CD4-positive, alpha-beta T cell treated with Interleukin-17A for 1 hour (primary cell): Measurements from ENCODE around the gene IL16.

Source experiments
- DNase-seq: peaks from one replicate; pipeline ENCODE4 v3.0.0-alpha.2; 2020

The IL16 gene

DNA sequence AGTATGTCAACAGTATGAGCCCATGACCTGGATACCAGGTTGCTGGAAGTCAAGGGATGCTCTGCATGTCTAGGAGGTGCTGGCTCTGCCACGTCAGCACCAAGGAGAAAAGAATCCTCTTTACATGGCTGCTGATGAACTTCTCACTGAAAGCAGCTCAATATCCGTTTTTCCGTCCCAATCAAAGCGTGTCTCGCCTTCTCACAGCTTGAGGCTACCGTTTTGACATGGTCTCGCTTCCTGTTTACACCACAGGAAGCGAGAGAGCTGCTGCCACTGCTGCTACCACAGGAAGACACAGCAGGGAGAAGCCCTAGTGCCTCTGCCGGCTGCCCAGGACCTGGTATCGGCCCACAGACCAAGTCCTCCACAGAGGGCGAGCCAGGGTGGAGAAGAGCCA lies 100.0 kb downstream of the IL16 start:
- DNase-seq = peak; percentile 84

DNA sequence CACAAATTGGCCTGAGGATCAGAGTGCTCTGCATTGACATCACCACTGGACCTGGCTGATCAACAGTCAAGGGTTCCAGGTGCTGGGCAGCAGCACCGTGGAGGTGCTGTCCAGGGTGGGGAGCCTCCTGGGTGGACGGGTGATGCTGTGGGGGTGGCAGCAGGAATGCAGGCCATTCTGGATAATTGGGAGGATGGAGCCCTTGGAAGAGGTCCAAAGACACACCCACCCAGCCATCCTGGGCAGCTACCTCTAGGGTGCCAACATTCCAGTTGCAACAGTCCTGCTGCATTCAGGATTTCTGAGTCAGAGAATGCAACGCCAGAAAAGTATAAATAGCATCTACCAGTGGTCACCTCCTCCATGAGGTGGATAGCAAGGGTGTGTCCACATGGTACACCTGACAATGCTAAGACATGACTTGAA lies 100.5 kb downstream of the IL16 start:
- no peak for DNase-seq

DNA sequence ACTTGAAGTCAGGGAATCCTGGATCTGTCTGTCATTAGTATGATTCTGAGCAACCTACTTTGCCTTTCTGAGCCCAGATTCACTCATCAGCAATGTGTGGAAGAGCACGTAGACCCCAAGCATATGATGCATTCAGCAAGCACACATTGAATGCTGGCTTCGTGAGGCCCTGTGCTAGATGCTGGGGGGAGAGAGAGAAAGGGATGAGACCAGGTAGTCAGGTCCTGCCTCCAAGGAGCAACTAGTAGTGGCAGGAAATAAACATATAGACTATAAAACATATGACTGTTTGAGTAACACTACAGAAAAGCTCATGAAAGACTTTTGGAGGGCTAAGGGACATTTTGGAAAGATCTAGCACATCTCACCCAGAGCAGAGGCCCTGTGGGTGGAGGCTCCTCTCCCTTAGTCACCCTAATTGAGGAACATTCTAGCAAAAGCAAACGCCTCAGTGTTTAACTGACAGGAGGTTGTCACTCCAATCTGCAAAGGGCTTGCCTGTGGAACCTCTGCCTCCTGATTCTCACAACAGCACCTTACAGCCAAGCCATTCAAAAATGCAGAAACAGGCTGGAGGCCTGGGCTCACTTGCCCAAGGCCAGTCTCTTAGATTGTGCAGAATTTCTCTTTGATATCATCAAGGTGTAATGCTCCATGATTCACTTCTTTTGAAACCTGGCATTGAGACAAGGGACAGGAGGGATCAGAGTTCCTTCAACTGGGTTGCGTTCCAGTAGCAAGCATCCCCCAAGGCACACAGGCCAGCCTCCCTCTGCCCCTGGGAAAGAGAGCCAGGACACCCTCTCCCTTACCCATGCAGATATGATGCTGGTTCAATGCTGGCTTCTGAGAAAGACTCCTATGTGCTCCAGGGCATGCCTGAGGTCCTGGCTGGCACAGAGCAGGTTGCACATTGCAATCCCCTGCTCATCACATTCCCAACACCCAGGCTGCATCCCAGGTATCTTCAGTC lies 101.2 kb downstream of the IL16 start:
- DNase-seq = no peak

DNA sequence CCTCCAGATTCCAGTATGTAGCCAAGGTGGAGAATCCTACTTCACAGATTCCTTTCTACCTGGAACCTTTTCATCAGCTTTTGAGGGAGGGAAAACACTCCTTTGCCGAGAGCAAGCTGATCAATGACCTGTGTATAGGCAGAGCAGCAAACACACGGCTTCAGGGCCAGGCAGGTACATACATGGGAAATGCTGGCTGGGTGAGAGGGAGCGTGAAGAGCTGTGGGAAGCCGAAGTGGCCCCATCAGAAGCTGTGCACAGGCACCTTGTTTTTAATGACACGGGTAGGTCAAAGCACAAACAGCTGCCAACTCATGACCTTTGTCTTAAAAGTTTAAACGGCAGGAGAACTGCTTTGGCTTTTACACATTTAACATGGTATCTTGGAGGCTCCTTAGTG lies 101.9 kb downstream of the IL16 start:
- no peak for DNase-seq

DNA sequence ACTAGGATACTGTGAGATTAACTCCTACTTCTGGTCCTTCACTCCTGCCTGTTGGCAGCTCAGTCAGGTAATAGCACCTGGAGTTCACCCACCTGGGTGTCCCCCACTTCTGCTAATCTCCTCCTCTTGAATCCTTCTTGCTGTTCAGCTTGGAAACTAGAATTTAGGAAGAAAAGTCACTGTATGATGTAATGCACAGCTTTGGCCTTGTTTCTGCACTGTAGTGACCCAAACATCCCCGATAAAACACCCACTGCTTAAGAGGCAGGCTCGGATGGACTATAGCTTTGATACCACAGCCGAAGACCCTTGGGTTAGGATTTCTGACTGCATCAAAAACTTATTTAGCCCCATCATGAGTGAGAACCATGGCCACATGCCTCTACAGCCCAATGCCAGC lies 102.5 kb downstream of the IL16 start:
- no peak for DNase-seq

DNA sequence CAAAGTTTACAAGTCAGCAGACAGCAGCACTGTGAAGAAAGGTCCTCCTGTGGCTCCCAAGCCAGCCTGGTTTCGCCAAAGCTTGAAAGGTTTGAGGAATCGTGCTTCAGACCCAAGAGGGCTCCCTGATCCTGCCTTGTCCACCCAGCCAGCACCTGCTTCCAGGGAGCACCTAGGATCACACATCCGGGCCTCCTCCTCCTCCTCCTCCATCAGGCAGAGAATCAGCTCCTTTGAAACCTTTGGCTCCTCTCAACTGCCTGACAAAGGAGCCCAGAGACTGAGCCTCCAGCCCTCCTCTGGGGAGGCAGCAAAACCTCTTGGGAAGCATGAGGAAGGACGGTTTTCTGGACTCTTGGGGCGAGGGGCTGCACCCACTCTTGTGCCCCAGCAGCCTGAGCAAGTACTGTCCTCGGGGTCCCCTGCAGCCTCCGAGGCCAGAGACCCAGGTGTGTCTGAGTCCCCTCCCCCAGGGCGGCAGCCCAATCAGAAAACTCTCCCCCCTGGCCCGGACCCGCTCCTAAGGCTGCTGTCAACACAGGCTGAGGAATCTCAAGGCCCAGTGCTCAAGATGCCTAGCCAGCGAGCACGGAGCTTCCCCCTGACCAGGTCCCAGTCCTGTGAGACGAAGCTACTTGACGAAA lies 103.1 kb downstream of the IL16 start:
- no peak for DNase-seq

DNA sequence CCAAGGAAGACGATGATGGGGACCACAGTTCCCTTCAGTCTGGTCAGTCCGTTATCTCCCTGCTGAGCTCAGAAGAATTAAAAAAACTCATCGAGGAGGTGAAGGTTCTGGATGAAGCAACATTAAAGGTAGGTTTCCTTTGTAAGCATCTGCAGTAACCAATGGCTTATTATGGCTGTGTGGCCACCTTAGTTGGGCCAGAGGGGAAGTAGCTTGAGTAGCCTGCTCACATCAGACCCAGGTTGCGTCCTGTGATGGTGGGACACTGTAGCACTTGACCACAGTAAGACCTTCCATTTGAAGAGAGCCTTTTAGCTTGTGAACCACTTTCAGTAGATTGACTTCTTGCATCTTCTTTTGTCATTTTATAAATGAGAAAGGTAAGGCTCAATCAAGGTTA lies 104.7 kb downstream of the IL16 start:
- DNase-seq = no peak

DNA sequence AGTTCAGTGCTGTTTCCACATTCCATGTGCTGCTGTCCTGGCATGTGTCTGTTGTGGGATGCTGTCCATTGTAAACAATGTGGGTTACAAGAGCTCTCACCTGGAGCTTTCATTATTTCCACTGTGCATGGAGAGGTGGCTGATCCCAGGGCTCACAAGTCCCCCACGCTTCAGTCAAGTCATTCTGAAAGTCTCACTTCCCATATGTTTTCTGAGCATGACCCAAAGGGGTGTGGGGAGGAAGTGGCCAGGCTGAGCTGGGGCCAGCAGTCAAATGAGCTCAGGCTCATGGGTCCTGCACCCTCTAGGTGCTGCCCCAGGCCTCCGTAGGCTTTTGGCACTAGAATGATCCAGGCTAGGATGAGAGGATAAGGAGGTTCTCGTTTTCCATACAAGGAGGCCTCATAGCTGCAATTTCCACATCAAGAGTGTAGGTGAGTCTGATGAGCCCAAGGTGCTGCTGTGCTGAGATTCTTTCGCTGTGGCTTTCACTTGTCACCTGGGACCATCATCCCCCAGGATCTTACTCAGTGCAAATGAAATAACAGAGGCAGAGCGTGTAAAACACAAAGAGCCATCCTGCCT lies 105.2 kb downstream of the IL16 start:
- DNase-seq = peak; percentile 38

DNA sequence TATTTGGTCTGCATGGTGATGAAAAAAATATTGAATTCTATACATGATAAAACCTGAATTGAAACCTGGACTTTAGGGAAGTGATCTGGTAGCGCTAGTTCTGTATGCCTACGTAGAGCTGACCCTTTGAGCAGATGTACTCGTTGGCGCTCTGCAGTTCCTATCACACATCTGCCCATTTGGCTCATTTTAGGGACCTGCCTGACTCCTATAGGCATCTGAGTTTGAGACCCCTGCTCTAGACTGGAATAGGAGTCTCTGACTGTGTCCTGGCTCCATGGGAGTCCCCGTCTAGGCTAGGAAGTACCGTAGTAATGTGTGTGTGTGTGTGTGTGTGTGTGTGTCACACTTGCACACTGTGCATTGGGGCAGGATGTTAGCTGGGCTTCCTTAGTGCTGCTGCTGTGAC lies 106.0 kb downstream of the IL16 start:
- peak; percentile 38 for DNase-seq

DNA sequence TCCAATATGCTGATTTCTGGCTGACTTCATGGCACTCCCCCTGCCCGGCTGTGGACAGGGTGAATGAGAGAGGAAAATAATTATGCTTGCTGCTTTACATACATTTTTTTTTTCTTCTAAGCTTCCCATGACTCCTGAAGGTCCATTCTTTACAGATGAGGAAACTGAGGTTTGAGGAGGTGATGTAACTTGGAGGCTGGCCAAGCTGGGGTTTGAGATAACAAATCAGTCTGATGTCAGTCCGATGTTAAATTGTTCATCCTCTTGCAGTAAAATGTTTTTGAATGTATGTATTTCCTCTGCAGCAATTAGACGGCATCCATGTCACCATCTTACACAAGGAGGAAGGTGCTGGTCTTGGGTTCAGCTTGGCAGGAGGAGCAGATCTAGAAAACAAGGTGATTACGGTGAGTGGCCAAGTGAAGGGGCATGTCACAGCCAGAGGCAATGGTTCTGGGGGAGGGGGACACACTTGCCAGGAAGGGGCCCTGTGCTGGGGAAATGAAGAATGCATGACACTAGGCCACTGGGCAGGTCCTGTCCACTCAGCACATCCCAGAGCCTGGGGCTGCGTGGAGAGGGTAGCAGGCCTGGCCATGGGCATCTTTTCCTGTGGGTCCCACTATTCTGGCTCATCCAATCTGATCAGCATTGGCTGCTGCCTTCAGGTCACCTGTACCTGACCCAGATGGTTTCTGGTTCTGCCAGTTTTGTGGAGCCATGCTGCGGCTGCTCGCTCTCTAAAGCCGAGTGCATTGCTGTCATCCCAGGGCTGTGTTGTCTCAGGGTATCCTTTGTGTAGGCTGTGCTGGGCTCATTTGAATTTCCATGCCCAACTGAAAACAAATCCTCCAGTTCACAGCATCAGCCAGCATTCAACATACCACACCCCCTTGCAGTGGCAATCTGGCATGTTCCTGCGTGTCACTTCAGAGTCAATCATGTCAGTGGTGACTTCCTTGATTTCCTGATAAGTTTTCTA lies 106.9 kb downstream of the IL16 start:
- DNase-seq = peak; percentile 39

DNA sequence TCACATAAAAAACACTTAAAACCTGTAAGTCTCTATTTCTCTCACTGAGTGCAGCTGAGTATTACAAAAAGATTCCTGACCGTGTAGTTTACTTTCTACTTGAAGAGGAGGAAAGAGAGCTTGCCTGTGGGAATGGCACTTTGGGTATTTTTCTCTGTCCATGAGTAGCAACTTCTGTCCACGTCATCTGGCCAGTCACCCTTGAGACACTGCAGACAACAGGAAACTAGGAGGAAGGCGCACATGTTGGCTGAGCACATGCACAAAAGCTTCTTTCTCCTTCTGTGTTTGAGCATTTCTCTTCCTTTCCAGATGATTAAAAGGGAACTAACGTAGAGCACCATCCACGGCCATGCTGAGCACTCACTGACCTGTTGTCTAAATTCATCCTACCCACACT lies 107.5 kb downstream of the IL16 start:
- no peak for DNase-seq

DNA sequence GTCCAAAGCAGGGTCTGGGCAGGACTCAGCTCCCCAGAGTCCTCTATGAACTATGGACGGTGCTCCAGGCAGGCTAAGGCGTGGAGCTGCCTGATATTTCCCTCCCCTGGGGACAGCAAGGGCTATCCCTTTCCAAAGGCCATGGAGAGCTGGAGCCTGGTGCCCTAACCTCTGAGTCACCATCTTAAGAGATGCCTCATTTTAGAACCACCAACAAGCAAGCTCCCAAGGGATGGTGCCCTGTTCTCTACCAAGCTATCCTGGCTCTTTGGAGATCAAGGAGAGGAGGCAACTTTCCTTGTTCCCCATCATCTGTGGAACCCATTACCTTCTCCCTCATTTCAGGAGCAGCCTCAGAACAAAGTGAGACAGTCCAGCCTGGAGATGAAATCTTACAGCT lies 111.6 kb downstream of the IL16 start:
- DNase-seq = no peak

DNA sequence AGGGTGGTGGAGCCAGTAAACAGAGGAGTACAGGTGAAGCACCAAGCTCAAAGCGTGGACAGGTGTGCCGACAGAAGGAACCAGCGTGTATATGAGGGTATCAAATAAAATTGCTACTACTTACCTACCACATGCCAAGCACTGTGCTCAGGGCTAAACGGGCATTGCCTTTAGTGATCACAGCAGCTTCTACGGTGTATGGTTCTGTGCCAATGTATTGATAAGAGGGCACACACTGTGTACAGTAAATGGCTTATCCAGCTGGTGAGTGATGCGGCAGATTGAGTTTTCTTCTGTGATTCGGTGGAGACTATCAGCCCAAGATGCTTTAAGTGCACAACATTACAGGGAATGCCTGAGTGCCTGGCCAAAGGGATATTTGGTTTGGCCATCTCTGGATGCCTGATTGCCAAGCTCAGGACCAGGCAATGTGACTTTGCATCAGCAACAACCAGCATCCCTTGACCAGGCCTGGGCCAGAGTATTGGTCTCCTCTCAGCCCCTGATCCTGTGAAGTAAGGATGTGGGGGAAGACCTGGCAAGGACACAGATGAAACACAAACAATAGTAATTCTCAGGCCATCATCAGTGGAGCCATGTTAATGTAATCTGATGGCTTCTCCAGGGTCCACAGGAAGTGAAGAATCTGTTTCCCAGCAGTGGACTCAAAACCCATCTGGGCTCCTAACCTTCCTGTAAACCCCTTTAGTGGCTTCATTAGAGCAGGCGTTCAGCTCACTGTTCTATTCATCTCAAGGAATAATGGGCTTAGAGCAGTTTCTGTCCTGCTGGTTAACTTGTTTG lies 113.2 kb downstream of the IL16 start:
- no peak for DNase-seq

DNA sequence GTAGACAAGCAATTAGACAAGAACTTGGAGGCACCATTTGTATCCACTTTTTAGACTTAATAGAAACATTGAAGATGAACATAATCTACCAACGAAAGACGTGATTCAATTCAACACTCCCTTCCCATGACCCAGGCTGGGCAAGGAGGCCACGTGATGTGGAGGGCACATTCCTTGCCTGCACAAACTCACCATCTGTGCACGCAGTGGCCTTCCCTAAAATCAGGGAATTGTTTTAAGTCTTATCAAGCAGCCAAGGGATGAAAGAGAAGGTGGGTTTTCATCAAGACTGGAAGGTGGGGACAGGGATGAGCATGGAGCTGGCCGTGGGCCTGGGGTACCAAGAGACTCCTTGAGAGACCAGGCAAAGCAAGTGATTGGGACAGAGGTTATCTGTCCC lies 113.8 kb downstream of the IL16 start:
- DNase-seq = no peak

DNA sequence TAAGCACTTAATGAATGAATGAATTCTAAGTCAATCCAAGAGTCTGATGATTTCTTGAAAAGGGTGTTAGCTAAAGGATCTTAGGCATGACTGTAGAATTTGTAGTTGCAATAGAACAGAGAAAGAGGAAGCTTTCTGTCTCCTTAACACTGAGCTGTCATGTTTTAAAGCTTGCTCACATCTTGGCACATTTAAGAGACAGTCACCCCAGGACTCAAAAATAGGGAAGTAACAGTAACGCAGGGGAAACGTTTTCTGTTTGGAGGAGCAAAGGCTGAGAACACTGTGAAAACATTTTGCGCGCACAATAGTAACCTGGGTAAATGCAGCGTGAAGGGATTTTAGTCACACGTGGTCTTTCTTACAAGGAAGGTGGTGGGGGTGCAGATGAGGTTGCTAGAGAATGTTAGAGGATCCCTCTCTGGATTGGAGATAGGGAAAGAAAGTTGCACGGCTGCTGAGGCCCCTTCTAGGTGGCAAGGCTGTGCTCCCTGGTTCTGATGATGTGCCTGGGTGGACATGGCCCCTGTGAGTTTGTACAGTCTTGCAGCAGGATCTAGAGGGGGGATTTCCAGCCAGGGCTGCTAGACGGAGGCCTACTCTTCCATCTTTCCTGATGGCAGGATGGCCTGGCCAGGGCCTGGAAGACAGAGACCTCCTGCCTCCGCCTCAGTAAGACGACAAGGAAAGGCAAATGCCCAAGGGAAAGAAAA lies 115.2 kb downstream of the IL16 start:
- no peak for DNase-seq

DNA sequence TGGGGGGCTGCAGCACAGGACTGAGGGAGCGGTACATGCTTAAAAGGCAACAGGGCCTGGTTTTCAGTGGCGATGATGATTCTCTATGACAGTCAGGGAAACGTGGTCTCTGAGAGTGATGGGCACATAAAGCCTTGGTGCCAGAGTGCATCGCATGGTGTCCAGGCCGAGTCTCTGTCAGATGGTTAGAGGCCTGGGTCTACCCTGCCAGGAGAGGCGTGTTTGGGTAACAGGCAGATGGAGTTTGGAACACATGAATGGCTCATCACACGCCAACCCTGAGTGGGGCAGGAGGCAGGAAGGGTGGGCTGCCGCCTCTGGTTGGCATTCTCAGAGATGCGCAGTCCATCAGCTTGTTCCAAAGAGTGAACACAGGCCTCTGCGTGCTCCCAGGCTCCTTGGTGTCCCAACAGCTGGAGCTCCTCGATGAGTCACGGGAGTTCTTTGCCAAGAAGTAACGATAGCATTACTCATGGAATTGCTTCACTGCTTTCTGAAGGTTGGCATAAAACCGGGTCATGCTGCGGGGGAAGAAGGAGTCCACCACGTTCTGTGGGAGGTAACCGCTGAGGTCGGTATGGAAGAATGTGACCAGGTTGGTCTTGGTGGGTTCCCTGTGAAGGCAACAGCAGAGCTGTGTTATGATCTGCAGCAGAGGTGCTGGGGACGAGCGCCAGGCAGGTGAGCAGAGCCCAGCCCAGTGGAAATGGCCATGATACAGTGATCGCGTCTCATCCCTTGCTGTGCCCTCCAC lies 116.3 kb downstream of the IL16 start:
- DNase-seq = no peak

DNA sequence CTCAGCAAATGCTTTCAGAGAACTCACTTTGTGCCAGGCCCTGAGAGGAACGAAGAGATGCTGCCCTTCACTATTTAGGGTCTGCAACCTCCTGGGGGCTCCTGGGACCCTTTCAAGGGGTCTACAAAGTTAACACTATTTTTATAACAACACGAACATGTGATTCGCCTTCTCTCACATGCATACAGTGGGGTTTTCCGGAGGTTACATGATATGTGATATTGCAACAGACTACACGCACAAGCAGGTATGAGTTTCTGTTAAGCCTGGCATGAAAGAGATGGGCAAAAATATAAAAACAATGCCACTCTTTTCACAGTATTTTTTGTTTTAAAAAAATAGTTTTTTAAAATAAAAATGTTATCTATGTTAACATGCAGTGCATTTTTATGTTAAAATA lies 117.0 kb downstream of the IL16 start:
- DNase-seq = no peak

DNA sequence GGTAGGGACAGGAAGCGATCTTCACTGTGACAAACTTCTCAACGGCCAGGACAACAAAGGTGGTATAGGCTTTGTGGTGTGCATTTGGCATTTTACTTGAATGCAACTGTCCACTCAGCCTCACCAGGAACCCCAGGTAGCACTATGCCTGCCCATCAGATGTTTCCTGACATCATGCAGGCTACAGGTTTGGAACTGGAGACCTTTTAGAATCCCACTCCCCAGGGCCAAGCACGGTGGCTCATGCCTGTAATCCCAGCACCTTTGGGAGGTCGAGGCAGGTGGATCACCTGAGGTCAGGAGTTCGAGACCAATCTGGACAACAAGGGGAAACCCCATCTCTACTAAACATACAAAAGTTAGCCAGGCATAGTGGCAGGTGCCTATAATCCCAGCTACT lies 117.7 kb downstream of the IL16 start:
- no peak for DNase-seq

DNA sequence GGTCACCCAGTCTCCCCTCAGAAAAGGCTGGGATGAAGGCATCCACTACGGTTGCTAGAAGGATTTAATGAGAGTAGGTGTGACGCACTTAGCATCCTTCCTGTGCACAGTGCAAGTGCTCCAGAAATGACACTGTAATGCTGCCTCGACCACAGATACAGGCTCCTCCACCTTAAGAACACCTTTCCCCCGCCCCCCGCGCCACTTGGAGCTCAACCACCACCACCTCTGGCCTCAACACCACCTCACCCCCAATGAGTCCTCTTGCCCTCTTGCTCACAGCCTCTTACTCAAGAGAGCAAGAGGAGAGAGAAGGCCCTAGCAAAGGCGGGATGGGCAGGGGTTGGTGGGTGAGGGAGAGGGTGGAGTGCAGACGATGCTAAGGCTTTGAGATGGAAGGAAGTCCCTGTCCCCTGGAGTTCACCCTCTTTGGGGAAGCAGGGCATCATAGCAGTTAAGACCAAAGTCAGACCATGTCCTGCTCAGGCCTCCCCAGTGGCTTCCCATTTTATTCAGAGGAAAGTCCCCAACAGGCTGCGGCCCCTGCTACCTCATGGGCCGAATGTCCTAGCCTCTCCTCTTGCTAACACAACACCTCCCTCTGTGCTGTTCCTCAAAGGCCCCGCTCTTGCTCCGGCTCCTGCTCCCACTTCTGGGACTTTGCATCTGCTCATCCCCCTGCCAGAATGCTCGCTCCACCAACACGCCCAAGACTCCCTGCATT lies 118.9 kb downstream of the IL16 start:
- DNase-seq = no peak

DNA sequence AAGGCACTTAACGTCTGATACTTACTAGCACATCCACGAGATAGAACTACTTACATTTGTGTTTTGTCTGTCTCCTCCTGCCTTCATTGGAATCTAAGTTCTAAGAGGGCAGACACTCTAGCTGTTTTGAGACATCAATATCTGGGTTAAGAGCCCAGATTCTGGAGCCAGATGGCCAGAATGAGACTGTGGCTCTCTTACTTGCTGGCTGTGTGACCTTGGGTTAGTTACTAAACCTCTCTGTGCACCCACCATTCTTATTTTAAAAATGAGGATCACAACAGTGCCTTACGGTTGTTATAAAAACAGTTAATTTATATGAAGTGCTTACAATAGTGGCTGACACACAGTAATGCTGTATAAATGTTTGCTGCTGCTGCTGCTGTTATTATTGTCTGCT lies 119.6 kb downstream of the IL16 start:
- no peak for DNase-seq
